SHP77 treated with DMSO at 0.1 percent for 48 hours (cell line): ENCODE data around the gene VPS35L.
"Not testable (repeated sequence)": the region's sequence is repeated elsewhere in the genome, so short reads cannot be mapped to it uniquely, and the experiment has no call there.

Experiments
- DNase-seq: peaks from one replicate; lab custom pipeline; 2025; lab: John Stamatoyannopoulos, UW

The VPS35L gene

GRCh38 chr16:19711643-19712042 is 156.1 kb downstream of the VPS35L start:
- DNase-seq, result no peak

DNA sequence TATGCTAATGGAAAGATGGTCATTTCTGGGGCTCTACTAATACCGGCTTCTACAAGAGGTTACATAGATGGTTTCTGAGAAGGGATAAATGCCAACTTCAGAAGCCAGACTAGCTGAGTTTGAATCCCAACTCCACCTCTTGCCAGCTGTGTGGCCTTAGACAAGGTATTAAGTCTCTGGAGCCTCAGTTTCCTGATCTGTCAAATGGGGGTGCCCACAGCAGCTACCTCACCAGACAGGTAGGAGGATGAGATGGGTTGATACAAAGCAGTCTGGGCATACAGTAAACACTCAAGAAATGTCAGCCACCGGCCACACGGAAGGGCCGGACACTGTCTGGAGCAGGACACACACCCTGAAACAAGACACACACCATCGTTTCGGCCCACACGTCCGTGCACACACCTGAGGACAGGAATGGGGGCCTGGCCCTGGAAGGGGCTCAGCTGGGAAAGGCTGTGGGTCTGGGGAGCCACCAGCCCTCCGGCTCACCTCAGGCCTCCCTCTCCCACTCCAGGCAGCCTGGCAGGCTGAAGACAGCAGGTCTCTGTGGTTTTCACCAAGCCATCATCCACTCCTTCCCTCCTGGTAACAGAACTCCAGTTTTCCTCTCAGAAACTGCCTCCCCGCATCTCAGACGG is 157.0 kb downstream of the VPS35L start:
- DNase-seq, result no peak

GRCh38 chr16:19713697-19714096 is 158.2 kb downstream of the VPS35L start:
- no peak for DNase-seq

GRCh38 chr16:19715566-19715965 is 160.1 kb downstream of the VPS35L start:
- DNase-seq, result no peak

- DNase-seq, result no peak
Measured at GRCh38 chr16:19716183-19716582, 160.7 kb downstream of the VPS35L start.

DNA sequence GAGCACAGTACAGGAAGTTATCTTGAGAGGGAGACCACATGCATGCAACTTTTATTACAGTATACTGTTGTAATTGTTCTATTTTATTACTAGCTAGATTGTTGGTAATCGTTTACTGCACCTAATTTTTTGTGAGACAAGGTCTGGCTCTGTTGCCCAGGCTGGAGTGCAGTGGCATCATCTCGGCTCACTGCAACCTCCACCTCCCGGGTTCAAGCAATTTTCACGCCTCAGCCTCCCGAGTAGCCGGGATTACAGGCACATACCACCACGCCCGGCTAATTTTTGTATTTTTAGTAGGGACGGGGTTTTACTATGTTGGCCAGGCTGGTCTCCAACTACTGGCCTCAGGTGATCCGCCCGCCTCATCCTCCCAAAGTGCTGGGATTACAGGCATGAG is 161.2 kb downstream of the VPS35L start:
- not testable (repeated sequence) for DNase-seq

DNA sequence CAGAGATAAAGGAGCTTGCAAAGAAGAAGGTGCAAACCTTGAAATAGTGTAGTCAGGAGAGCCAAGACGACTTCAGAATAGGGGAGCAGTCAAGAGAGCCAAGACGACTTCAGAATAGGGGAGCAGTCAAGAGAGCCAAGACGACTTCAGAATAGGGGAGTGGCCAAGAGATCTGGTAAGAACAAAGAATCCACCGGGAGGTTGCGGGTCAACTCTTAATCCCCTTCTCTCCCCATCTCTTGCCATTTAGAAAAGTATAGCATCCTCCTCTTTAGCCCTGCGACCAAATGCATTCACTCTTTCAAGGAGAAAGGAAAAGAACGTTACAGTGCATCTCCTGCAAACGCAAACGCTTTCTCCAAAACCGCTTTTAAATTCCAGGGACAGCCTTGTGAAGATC is 161.8 kb downstream of the VPS35L start:
- DNase-seq, result no peak

GRCh38 chr16:19717741-19718623 is 162.5 kb downstream of the VPS35L start, which contains the start of the genes IQCK and KNOP1:
TSS of gene IQCK (plus strand) at chr16:19718271. CDS start at chr16:19718307, 36 bp downstream.
TSS of gene KNOP1 (minus strand) at chr16:19718227. CDS start at chr16:19715035, 3,192 bp downstream.
- peak; percentile 13 for DNase-seq

DNA sequence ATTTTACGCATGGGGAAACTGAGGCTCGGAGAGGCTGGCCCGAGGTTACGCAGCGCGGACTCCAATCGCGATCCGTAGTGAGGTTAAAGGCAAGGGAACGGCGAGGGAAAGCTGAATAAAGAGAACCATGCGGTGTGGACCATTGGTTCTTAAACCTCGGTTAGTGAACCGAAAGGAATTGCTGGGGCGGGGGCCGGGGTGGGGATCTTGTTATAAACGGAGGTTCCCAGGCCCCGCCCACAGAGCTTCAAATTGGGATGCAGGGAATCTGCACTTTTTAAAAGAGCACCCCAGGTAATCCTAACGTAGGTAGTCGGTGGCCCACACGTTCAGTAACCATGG is 163.1 kb downstream of the VPS35L start:
- no peak for DNase-seq

DNA sequence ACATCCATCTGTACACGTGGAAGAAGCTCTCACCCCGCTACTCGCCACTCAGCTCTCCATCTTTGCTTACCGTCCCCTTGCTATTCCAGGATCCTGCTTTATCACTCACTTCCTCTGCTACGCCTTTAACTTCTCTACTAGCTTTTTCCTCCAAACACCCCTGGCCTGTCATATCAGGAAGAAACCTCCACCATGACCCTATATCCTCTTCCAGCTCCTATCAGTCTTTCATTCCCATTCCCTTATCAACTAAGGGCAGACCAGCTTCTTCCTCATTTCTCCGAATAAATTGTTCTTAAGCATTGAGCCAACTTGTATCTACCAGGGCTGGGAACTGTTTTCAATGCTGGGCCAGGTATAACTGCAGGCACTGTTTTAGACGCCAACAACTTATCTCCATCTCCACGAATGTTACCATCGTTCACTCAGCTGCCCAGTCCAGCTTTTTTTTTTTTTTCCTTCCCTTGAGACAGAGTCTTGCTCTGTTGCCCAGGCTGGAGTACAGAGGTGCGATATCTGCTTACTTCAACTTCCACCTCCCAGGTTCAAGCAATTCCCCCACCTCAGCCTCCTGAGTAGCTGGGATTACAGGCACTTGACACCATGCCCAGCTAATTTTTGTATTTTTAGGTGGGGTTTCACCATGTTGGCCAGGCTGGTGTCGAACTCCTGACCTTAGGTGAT is 166.9 kb downstream of the VPS35L start:
- no peak for DNase-seq

GRCh38 chr16:19722981-19723380 is 167.5 kb downstream of the VPS35L start:
- no peak for DNase-seq

DNA sequence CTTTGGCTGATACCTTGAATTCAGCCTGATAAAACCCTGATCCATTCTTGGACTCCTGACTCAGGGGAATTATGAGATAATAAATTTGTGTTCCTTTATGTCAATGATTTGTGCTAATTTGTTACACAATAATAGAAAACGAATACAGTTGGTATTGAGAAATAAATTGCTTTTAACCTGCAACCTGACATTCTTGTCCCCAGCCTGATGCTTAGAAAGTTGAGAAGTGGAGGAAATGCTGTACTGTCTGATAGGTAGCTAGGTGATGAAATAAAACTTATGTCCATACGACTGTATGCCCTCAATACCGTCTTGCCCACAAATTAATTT is 173.1 kb downstream of the VPS35L start:
- no peak for DNase-seq

DNA sequence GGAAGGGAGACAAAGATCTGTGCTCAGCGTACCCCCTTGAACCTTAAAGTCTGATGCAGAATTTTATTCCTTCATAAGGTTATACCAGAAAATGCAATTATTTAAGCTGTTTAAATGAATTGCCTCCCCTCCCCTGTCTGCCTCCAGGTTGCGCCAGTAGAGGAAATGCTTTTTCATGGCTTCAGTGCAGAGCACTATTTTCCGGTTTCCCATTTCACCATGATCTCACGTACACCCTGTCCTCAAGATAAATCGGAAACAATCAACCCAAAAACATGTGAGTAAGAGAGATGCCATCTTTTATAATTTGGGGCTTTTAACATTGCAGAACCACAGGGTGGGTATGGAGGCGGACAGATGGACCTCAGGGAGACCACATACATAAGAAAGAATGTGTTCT is 178.0 kb downstream of the VPS35L start:
- no peak for DNase-seq

DNA sequence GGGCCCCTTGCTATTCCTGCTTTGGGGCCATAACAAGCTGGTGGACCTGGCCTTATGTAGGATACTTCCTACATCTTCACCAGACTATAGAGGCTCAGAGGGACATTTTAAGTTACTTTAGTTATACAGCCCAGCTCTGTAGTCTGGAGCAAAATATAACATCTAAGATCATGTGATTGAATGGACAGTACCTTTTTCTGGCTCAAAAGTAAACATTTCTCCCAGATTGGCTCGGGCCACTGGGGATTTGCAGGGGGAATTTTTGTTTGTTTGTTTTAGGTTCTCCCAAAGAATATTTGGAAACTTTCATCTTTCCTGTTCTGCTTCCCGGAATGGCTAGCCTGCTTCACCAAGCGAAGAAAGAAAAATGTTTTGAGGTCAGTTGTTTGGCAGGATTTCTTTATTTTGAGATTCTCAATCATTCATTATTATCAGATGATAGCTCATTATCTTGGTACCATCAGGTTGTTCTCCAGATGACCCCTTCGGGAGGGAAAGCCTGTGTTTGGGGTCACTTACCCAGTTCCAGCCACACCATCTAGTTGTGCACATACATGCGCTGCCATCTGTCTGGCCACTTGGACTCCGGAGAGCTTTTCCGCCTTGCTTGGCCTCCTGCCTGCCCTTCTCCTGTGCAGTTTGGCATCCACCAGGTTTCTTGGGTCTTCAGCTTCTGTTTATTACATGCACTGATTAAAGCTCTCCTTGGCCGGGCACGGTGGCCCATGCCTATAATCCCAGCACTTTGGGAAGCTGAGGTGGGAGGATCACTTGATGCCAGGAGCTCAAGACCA is 179.8 kb downstream of the VPS35L start:
- no peak for DNase-seq

- no peak for DNase-seq
Measured at GRCh38 chr16:19737306-19738038, 182.0 kb downstream of the VPS35L start.

GRCh38 chr16:19741354-19741753 is 185.9 kb downstream of the VPS35L start:
- no peak for DNase-seq

DNA sequence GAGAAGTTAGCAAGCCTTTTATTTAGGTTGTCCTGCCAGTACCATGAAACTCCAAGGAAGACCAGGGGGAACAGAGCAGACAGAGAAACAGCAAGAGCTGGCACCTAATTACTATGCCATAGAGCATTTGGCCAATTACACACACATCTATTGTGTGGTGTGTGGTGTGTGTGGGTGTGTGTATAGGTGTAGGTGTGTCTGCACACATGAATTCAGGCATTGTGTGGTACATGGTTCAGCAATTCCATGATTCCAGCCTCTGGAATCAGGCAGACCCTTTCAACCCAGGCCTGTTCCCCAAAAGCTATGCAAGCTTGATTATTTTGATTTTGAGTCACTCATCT is 188.3 kb downstream of the VPS35L start:
- no peak for DNase-seq

DNA sequence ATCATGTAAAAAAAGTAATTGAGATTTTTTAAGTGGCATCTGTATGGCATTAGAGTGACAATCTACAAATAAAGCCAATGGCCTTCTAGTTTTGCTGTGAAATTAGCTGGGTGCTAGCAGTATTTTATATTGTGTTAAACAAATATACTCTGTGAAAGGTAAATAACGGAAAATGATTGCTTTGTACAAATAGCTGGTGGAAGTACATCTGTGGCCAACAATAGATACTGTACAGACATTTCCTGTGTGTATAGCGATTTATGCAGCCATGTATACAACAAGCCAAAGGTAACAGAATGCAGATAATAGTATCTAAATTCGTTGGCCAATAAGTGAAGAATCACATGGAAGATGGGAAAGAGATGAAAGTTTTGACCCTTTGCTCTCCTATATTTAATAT is 189.2 kb downstream of the VPS35L start:
- no peak for DNase-seq

DNA sequence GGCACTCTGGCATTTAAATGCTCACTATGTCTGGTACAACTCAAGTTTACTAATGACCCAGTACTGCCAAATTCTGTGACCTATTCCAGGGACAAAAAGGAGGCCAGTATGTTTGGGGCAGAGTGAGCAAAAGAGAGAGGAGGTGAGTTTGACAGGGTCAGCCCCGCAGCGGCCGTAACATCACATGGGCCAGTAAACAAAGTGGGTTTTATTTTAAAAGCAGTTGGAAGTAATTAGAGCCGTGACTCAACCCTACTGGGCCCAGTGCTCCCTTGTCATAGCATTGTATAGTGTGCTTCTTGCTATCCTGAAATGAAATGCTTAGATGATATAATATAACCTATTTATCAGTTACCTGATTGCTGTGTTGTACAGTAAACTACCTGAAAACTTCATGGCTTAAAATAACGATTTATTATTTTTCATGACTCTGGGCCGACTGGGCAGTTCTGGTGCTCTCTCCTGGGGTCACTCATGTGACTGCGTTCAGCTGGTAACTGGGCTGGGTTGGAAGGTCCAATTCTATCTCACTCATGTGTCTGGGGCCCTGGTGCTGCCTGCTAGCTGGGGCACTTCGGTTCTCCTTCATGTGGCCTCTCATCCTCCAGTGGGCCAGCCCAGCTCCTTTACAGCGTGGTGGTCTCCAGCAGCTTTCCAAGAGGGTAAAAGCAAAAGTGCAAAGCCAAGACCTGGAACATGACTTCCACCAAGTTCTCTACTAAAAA is 189.9 kb downstream of the VPS35L start:
- DNase-seq, result no peak

DNA sequence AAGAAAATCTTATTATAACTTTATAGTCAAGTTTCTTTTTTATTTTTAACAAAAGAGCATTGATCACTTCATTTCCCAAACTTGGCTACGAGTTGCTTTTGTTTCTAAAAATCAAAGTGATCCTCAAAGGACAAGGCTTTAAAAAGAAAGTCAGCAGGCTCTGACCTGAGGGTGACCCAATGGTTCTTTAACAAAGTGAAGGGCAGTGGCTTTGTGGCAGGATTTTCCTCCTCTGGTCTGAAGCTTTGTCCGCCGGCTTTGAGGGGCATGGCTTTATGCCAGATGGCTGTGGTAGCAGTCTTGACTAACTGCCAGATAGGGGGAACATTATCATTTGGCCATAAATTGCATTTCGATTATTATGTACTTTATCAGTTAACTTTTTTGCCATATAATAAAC is 191.1 kb downstream of the VPS35L start:
- no peak for DNase-seq
